ENCODE data around the gene PEX19.
A peak's percentile ranks its signal among the peaks of the same experiment; 100 is the strongest.

Gene PEX19

GRCh38 chr1:160285506-160285905 is 573 bp upstream of the PEX19 start:
- intact Hi-C loops (cut with DNase I) = loop anchor here (5.0 kb wide), 1 partner anchor 57 kb away; the partner anchor contains the start of genes COPA and NCSTN
- peak in 4 of 42 donors; percentile 4 to 35 (median 12) for DNase-seq

GRCh38 chr1:160284220-160284781 is 632 bp downstream of the PEX19 start:
- DNase-seq = peak in 5 of 42 donors; percentile 12 to 37 (median 15)
- intact Hi-C loops (cut with DNase I) = no loop called here

- intact Hi-C loops (cut with DNase I) = no loop called here
- DNase-seq = no peak
Observed at GRCh38 chr1:160282807-160283206, 2.1 kb downstream of the PEX19 start.

DNA sequence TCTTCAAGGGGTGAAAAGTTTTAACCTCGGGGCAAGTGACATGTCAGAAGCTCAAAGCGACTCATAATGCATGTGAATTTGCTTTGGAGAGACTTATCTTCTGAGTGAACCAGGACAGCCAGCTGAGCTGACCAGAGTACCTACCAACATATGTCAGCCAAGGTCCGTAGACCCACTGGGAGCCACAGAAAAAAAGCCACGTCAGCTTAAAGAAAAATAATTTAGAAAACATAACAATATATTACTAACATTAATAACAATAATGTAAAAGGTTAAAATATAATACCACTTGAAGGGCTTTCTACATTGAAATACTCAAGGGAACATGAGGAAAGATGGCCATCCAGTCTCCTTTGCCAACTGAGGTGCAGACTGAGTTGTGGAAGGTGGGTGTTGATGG is 6.9 kb downstream of the PEX19 start:
- no peak for DNase-seq
- intact Hi-C loops (cut with DNase I) = no loop called here

- no peak for DNase-seq
- intact Hi-C loops (cut with DNase I) = no loop called here
Observed at GRCh38 chr1:160277330-160277729, 7.6 kb downstream of the PEX19 start.

GRCh38 chr1:160271025-160271424 is 13.9 kb downstream of the PEX19 start:
- intact Hi-C loops (cut with DNase I) = no loop called here
- no peak for DNase-seq

DNA sequence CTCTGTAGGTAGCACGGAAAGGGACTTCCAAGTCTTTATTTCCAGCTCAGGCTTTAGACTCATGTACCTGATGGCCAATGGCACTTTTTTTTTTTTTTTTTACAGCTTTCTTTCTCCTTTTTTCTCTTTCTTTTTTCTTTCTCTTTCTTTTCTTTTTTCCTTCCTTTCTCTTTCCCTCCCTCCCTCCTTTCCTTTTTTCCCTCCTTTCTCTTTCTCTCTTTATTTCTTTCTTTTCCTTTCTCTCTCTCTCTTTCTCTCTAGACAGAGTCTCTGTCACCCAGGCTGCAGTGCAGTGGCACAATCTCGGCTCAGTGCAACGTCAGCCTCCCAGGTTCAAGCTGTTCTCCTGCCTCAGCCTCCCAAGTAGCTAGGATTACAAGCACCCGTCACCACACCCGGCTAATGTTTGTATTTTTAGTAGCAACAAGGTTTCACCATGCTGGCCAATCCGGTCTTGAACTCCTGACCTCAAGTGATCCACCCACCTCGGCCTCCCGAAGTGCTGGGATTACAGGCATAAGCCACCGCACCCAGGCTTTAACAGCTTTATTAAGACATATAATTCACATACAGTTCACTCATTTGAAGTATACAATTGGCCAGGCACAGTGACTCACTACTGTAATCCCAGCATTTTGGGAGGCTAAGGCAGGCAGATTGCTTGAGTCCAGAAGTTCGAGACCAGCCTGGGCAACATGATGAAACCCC is 17.5 kb downstream of the PEX19 start:
- no peak for DNase-seq

GRCh38 chr1:160264795-160265307 is 20.1 kb downstream of the PEX19 start:
- intact Hi-C loops (cut with DNase I) = no loop called here
- DNase-seq = no peak

More for the DNA sequence above, 17.5 kb downstream of the PEX19 start:
- intact Hi-C loops (cut with DNase I) = no loop called here

GRCh38 chr1:160261893-160262794 is 22.8 kb downstream of the PEX19 start, which contains the start of gene DCAF8:
Gene DCAF8, minus strand, starts transcription at chr1:160262549. Its CDS starts 18,541 bp downstream, at chr1:160244008.
- intact Hi-C loops (cut with DNase I) = no loop called here
- peak; percentile 93 to 99 (median 98) for DNase-seq

- intact Hi-C loops (cut with DNase I) = no loop called here
- peak in 4 of 42 donors; percentile 21 to 46 (median 28) for DNase-seq
Observed at GRCh38 chr1:160261556-160261892, 23.4 kb downstream of the PEX19 start.

GRCh38 chr1:160260406-160261382 is 24.2 kb downstream of the PEX19 start:
- no peak for DNase-seq

DNA sequence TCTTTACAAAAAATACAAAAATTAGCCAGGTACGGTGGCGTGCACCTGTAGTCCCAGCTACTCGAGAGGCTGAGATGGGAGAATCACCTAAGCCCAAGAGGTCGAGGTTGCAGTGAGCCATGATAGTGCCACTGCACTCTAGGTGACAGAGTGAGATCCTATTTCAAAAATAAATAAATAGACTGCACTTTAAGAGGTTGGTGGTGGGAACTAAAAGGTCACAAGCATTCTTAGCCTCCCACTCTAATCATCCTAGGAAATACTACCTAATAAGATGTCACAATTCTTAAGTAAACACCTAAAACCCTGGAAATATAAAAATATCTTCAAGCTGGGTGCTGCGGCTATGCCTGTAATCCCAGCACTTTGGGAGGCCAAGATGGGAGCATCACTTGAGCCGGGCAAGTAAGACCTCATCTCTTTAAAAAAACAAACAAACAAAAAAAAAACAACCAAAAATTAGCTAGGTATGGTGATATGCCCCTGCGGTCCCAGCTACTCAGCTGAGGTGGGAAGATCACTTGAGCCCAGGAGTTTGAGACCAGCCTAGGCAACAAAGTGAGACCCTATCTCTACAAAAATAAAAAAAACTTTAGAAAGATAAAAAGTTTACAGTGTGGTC is 26.6 kb downstream of the PEX19 start:
- DNase-seq = no peak
- intact Hi-C loops (cut with DNase I) = loop anchor here (10.0 kb wide), 1 partner anchor 117 kb away; no protein-coding TSS in a partner anchor

More at GRCh38 chr1:160260406-160261382, 24.2 kb downstream of the PEX19 start:
- intact Hi-C loops (cut with DNase I) = no loop called here

DNA sequence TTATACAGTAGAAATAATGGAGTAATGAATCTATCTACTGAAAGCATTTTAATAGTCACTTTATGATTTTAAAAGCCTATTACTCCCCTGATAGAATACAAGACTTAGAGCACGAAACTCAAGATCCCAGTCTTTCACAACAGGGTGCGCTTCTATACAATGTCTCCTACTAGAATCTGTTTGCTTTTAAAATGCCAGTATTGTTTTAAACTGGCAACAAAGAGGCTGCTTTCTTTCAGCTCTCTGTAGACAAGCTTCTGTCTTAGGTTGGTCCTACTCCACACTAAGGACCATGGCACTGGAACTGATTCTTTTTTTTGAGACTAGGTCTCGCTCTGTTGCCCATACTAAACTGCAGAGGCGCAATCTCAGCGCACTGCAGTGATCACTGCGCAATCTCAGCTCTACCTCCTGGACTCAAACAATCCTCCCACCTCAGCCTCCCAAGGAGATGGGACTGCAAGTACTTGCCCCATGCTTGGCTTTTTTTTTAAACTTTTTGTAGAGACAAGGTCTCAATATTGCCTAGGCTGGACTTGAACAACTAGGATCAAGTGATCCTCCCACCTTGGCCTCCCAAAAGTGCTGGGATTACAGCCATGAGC is 27.4 kb downstream of the PEX19 start:
- DNase-seq = no peak
- intact Hi-C loops (cut with DNase I) = loop anchor here (10.0 kb wide), 1 partner anchor 117 kb away; no protein-coding TSS in a partner anchor

- DNase-seq = no peak
- intact Hi-C loops (cut with DNase I) = loop anchor here (10.0 kb wide), 1 partner anchor 118 kb away; no protein-coding TSS in a partner anchor
Observed at GRCh38 chr1:160256396-160257046, 28.4 kb downstream of the PEX19 start.

- DNase-seq = no peak
- intact Hi-C loops (cut with DNase I) = loop anchor here (10.0 kb wide), 1 partner anchor 119 kb away; no protein-coding TSS in a partner anchor
Observed at GRCh38 chr1:160255781-160256300, 29.1 kb downstream of the PEX19 start.

All from head of caudate nucleus (tissue), 42 donors.